ENCODE results near the gene ID1.

Gene ID1, protein sequence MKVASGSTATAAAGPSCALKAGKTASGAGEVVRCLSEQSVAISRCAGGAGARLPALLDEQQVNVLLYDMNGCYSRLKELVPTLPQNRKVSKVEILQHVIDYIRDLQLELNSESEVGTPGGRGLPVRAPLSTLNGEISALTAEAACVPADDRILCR

DNA sequence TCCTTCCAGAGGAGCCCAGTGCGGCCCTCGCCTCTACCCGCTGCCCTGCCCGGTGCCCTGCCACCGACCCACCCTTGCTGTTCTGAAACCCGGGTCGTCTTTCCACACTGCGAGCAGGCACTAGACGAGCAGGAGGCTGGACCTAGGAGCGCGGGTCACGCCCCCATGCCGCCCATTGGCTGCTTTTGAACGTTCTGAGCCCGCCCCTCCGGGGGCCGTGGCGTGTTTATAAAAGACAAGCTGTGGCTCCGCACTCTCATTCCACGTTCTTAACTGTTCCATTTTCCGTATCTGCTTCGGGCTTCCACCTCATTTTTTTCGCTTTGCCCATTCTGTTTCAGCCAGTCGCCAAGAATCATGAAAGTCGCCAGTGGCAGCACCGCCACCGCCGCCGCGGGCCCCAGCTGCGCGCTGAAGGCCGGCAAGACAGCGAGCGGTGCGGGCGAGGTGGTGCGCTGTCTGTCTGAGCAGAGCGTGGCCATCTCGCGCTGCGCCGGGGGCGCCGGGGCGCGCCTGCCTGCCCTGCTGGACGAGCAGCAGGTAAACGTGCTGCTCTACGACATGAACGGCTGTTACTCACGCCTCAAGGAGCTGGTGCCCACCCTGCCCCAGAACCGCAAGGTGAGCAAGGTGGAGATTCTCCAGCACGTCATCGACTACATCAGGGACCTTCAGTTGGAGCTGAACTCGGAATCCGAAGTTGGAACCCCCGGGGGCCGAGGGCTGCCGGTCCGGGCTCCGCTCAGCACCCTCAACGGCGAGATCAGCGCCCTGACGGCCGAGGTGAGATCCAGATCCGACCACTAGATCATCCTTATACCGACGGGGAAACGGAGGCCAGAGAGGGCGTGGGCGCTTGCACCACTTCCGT is at the start of gene ID1:
TSS of gene ID1 (plus strand) at position 259 of the 871 bp plus-strand sequence. CDS start at position 358, 99 bp downstream.
- DNase-seq = peak; percentile 38 to 97 (median 89)

DNA sequence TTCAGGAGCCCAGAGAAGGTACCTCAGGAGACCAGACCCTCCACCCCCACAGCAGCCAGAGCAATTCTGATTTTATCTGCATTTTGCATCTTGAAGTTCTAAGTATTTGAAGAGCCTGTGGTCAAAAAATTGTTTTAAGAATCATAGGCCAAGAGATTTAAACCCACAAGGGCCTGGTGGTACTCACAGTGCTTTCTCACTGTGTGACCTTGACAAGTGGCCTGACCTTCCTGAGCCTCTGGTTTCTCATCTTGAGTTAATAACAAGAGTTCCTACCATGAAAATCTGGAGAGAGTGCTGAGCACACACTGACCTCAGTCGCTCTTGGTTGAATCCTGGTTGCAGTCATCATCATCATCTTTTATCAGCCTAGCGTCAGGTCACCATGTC is 45.4 kb upstream of the ID1 start:
- no peak for DNase-seq

DNA sequence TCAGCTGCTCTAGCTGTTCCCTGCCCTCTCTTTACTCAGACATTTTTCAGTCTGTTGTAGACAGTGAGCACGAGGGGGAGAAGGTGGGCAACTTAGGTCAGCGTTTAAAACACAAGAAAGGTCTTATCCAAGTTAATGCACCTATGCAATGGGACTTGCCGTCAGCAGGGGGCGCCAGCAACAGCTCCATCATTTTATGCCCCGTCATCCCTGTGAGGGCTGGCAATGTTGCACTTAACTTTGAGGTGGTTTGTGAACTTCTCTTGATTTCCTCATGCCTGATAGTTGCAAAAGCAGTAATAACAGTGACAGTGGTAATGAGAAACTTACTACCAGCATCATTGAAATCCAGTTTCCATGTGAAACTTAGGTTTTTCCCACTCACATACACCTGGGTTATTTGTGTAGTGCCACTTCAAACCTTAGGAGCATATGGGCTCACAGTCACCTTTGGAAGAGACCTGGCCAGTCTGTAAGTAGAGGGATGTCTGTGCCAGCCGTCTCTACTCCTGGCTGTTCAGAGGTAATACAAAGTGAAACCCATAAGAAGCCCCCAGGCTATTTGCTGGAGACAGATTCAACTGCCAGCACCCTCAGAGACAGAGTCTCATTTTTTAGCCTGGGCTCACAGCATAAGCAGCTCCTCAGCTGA is 44.9 kb upstream of the ID1 start:
- peak in 33 of 51 donors; percentile 1 to 63 (median 26) for DNase-seq

DNA sequence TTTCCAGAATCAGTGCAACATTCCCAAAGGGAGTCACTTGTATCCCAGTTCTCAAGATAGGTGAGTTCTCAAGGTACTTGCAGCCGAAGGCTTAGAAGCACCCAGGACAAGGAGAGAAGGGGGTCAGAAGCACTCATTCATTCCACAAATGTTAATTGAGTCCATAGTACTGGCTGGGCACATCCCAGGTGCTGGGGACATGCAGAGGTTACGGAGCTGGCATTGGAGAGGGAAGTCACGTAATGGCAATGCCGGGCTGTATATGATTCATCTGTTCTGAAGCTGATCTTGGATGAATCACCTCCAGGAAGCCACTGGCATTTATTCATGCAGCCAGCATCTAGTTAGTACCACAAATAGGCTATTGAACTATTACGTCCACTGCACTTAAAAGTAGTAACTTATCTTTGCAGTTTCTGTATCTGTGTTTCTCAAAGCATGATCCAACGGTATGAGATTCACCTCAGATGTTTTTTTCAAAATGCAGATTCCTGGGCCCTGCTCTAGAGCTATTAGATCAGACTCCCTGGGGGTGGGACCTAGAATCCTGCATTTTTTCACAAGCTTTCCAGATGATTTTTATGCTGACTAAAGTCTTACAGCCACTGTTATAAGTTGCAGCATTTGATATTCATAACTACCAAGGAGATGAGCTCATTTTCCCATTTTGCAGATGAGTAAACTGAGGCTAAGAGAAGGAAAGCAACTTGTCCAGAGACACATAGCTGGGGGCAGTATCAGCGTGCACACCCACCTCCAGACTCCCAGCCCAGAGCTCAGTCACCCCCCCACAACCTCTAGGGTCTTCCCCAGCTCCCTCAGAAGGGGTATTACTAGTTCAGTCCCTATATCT is 44.1 kb upstream of the ID1 start:
- DNase-seq = peak in 3 of 51 donors; percentile 13 to 48 (median 29)

DNA sequence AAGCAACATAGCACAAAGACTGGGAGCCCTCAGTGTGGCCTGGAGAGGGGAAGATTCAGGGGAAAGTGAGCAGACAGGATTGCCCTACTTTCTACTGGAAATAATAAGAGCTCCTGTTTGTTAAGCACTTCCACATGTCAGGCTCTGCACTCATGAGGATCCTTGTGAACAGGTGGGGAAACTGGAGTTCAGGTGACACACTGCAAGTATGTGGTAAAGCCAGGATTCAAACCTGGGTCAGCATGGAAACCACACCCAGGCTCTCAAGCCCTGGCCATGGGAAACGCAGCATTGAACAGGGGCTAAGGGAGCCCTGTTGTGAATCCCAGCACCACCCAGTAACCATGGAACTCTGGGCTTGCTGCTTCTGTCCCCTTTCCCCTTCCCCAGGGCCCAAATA is 42.8 kb upstream of the ID1 start:
- no peak for DNase-seq

DNA sequence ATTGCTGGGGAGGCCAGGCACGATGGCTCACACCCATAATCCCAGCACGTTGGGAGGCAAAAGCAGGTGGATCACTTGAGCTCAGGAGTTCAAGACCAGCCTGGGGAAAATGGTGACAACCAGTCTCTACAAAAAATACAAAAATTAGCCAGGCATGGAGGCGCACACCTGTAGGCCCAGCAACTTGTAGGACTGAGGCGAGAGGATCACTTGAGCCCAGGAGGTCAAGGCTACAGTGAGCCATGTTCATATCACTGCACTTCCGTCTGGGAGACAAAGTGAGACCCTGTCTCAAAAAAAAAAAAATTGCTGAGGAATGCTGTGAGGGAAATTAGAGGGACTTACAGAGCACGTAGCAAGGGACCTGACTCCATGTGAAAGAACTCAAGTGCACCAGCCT is 40.8 kb upstream of the ID1 start:
- no peak for DNase-seq

DNA sequence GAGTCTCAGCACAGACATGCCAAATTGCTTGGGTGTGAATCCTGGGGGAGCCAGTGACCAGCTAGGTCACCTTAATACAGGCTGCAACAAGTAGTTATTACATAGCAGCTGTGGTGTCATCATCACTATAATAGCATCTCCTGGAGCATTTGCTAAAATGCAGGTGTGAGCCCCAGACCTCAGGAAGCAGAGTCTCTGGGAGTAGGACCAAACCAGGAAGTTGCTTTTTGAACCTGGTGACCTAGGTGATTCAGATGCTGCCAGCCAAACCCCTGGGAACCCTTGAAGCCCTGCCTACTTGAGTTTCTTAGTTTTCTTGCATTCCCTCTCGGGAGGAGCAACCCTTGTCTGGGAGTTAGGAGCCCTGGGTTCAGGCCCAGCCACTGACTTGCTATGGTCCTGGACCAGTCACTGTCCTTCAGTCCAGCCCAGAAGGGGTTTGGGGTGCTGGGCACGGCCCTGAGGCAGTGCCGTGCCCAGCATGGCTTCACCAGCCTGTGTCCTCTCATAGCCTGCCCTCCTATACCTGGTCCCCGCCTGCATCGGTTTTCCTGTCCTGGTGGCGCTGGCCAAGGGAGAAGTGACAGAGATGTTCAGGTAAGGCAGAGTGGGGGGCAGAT is 39.3 kb upstream of the ID1 start:
- DNase-seq = no peak

DNA sequence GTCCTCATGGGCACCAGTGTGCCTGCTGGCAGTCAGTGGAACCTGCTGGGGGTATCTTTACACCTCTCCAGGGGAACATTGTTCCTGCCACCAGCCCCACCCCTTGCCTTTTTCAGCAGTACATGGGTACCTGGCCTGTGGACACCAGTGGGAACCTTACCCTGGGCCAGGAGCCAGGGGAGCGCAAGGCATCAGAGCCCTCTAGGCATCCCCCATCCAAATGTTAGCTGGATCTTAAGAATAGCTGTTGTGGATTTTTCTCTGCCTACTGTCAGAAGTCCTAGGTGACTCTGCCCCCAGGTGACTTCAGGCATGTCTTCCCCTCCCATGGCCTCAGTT is 38.8 kb upstream of the ID1 start:
- no peak for DNase-seq

DNA sequence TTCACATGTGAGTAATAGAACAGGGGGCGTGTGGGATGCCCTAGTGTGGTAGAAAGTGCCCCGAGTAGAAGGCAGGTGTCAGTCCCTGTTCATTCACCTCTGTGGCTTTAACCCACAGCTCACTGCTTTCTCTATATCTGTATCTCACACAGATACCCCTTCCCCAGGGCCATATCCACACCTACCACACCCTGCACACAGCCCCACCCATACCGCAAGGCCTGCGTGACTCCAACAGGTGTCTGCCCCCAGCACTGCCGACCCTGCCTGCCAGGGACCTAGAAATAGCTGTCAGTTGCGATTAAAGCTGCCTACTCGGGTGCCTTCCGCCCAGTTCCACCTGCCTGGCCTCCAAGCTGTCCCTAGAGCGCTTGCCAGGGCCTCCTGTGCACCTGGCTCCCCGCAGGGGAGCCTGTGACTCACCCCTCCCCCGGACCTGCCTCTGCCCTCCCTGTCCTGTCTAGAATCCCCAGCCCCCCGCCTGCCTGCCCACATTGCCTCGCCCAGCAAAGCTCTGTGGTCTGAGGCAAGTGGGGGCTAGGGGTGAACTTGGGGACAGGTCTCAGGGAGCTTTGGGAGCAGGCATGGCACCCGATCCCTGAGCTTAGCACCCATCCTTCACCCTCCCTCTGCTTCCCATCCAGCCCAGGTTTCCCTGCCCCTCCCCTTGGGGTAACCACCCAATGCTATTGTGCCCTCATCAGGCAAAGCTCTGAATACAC is 38.3 kb upstream of the ID1 start:
- DNase-seq = no peak

DNA sequence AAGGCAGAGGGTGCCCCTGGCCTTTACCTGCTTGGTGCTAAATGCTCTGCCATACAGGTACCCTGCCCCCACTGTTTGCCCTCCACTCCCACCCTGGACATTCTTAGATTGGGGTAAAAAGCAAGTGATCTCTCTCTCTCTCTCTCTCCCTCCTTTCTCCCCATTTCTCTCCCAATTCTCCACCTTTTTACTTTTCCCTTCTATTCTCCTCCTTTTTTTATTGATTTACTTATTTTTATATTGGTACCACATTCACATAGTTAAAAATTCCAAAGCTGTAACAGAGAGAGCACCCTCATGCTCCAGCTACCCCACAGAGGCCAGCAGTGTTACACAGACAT is 37.7 kb upstream of the ID1 start:
- DNase-seq = no peak

DNA sequence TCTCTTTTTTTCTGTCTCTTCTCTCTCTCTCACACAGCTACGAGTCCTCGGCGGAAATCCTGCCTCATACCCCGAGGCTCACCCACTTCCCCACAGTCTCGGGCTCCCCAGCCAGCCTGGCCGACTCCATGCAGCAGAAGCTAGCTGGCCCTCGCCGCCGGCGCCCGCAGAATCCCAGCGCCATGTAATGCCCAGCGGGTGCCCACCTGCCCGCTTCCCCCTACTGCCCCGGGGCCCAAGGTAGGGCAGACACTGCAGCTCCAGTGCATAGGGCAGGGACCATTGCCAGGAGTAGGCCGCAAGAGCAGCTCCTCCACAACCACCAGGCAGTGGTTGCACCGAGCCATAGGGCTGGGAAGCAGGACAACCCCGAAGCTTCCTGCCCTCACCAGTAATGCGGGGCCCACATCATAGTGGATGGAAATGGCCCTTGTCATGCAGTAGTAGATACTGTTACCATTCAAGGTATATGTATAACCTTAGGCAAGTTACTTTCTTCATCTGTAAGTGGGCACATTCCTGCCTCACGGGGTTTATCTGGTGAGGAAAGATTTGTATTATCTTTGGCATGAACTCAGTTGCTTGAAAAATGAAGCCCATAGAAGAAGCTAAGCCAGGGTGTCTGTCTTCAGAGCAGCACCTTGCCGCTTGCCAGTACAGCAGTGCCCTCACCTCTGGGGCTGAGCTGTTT is 36.9 kb upstream of the ID1 start:
- DNase-seq = no peak

DNA sequence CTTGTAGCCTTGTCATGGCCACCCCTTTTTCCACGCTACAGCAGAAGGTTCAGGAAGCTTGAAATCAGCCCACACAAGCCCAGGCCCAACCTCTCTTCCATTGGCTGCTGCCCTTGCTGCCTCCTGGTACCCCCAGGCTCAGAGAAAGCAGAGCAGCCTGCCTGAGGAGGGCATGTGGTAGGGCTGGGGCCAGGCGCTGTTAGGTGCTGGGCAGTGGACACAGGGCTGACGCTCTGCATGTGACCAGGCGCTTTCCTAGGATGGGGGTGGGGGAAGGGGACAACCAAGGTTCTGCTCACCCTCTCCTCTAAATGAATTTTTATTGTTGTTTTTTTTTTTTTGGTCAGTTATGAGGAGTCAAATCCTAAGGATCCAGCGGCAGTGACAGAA is 36.3 kb upstream of the ID1 start:
- DNase-seq = peak in 8 of 51 donors; percentile 4 to 27 (median 9)

DNA sequence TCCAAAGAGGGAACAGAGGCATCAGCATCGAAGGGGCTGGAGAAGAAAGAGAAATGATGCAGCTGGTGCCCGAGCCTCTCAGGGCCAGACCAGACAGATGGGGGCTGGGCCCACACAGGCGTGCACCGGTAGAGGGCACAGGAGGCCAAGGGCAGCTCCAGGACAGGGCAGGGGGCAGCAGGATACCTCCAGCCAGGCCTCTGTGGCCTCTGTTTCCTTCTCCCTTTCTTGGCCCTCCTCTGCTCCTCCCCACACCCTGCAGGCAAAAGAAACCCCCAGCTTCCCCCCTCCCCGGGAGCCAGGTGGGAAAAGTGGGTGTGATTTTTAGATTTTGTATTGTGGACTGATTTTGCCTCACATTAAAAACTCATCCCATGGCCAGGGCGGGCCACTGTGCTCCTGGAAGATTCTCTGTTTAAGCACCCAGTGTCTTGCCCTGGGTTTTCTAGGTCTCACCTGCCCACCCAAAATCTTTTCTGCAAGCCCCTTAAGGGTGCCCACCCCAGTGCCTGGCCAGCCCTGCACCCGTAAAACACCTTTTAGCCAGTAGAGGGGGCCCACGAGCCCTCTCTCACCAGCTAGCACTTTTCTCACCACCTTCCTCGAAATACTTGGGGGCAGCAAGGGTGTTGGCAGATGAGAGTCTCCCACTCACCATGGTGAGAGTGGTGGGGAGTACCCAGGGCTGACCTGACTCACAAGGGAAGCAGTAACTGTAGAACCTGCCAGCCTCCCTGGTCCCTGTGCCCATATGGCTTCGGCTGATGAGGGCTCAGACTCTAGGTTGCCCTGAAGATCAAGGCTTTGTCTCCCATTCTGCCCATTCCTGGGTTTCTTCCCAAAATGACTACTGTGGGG is 35.7 kb upstream of the ID1 start:
- peak in 44 of 51 donors; percentile 6 to 69 (median 38) for DNase-seq

DNA sequence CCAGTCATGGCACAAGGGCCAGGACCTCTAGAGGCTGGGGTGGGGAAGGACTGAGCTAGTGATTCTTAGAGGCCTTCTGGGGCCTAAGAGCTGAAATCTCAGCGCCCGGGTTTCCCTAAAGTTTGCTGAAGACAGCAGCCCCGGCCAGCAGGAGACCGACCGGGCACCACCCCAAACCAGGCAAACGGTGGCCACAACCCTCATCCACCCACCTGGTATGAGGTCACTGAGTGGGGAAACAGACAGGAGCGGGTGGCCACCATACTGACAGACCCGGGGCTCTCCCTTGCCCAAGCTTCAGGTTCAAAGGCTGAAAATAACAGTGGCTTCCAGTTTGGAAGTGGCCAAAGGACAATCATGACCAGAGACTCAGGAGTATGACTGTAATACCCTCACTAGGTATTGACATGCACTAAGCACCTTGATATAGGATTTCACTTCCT is 35.0 kb upstream of the ID1 start:
- peak in 5 of 51 donors; percentile 22 to 45 (median 33) for DNase-seq

DNA sequence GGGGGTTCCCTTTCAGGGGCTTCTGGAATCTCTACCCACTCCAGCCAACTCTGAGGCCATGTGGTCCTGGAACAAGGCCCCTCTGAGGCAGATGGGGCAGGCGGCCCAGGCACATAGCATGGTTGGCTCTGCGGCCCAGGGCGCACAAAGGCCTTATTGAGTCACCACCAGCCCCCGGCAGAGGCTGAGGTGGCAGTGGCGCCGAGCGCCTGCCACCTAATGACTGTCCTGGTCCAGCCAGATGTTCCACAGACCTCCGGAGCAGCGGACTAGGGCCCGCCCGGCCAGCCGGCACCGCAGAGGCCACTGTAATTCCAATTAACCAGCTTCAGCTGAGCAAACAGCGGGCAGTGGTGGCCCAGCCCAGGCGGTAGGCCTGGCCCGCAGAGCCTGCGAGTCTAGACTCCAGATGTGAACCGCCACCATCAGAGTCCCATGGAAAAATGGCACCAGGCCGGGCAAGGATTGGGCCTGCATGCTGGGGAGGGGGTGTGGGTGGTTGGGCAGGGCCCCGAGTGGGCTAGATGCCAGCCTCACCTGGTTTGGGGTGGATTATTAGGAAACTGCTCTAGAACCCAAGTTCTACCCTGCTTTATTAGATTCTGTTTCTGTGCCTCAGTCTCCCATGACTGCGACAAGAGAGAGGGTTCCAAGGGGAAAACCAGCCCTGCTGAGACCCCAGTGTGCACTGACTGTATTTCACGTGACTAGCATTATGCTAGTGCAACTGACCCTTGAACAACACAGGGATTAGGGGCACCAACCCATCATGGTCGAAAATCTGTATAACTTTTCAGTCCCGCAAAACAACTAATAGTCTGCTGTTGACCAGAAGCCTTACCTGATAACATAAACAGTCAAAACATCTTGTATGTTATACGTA is 34.1 kb upstream of the ID1 start:
- peak in 49 of 51 donors; percentile 10 to 96 (median 80) for DNase-seq

DNA sequence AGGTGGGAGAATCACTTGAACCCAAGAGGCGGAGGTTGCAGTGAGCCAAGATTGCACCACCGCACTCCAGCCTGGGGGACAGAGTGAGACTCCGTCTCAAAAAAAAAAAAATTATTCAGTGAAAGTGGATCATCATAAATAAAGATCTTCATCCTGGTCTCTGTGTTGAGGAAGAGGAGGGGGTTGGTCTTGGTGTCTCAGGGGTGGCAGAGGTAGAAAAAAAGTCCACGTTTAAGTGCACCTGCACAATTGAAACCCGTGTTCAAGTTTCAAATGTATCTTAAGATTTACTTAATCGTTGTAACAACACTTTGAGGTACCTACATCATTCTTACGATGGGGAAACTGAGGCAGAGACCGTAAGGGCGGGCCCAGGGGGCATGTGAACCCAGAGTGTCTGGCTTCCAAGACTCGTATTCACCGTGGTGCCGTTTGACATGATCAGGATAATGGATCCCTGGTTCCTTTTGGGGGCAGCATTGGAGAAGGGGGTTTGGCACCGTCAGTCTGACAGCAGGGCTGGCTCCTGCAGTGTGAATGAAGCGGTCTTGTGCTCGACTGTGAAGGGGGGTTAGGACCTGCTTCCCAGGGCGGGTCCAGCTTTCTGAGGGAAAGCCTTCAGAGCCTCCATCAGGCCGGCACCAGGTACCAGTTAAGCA is 32.9 kb upstream of the ID1 start:
- DNase-seq = peak in 15 of 51 donors; percentile 30 to 77 (median 53)
